IPS-15b (cell line): ENCODE results near the gene CCL4L2.
"Not testable (repeated sequence)": the region's sequence is repeated elsewhere in the genome, so short reads cannot be mapped to it uniquely, and the experiment has no call there.

Experiments
- H3K27me3 ChIP-seq: one replicate; pipeline ENCODE4 v1.6.1; 2013; ENCODE audit warnings: low read length; ENCODE audit not compliant: control insufficient read depth, insufficient read depth
- H3K36me3 ChIP-seq: one replicate; pipeline ENCODE4 v1.6.1; 2013; ENCODE audit warnings: low read length; ENCODE audit not compliant: control insufficient read depth, insufficient read depth
- H3K4me1 ChIP-seq: one replicate; pipeline ENCODE4 v1.6.1; 2013; ENCODE audit warnings: mild to moderate bottlenecking, low read length; ENCODE audit not compliant: control insufficient read depth, insufficient read depth
- H3K4me3 ChIP-seq: one replicate; pipeline ENCODE4 v1.5.1; 2013; ENCODE audit warnings: low read depth, low read length
- H3K9ac ChIP-seq: one replicate; pipeline ENCODE4 v1.6.1; 2013; ENCODE audit warnings: low read depth, mild to moderate bottlenecking, low read length
- H3K9me3 ChIP-seq: one replicate; pipeline ENCODE4 v1.6.1; 2013; ENCODE audit warnings: mild to moderate bottlenecking, low read length; ENCODE audit not compliant: control insufficient read depth, insufficient read depth

Gene CCL4L2

DNA sequence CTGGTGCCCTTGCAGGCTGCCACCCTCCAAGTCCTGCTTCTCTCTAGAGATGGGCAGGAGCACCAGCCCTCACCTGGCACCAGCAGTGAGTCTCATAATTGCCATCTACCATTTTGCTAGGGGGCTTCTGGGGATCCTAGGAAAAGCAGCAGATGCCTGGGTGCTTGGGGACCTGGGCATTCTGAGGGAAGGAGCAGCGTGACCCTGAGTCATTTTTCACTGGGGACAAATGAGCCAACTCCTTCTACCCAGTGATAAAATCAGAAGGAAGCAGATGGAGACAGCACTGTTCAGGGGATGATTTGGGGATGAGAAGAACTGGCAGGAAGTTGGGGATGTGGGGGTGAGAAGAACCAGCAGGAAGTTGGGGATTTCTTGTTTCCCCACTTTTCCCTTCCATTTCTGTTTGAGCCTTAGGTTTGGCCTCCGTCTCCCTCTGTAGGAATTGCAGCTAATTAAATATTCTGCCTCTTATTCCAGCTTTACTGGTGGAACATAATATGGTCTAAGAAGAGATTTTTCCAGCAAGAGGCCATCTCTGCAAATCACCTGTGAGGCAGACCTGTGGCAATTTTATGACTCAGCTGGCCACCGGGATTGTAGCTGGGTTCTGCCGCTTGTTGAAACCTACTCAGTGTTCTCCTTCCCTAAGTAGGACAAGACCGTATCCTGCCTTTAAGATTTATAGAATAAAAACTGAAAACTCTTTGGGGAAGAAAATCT is 22.8 kb upstream of the CCL4L2 start:
- H3K4me3 ChIP-seq, H3K27me3 ChIP-seq, H3K9ac ChIP-seq, H3K9me3 ChIP-seq, H3K4me1 ChIP-seq, H3K36me3 ChIP-seq: not testable (repeated sequence)

DNA sequence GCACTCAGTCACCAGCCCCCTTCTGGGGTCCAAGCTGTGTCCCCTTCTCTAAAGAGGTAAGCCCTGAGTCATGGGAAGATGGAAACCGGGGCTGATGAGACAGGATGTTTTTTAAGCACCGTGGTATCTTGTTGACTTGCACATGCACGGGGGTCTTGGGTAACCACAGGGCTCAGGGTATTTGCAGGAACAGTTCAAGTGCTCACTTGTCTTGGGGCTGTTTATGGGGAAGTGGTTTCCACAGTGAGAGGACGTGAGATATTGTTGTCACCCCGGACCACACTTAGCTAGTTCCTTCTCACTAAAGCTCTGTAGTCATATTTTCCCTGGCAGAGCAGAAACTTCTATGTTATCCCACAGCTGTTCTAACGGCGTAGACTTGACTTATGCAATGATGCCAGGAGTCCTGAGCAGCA is 22.0 kb upstream of the CCL4L2 start:
- Histone ChIP-seq H3K27me3 (no peaks in the 10 kb centered on the region), H3K9ac (no peak overlapping the region), H3K36me3 (no peaks in the 10 kb centered on the region), H3K4me3 (no peak overlapping the region), H3K4me1 (peaks cover 4% of the 10 kb centered on the region), H3K9me3 (no peaks in the 10 kb centered on the region)

DNA sequence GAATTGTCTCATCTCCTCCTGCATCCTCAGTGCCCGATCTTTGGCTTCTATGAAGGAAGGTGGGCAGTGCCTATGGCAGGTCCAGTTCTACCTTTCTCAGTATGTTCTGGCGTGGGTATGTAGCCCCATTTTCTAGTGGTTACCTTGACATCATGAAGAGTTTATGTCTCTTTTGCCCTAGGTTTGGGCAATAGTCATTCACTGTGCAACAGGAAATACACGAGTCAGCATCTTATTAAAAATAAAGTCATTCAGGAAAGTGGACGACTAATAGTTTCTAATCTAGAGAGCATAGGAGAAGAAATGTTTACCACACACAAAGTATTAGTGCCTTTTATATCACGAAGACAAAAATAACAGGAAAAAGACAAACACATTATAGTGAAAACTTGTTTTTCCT is 20.9 kb upstream of the CCL4L2 start:
- H3K4me3 ChIP-seq, H3K36me3 ChIP-seq, H3K9me3 ChIP-seq, H3K4me1 ChIP-seq, H3K27me3 ChIP-seq, H3K9ac ChIP-seq: not testable (repeated sequence)

DNA sequence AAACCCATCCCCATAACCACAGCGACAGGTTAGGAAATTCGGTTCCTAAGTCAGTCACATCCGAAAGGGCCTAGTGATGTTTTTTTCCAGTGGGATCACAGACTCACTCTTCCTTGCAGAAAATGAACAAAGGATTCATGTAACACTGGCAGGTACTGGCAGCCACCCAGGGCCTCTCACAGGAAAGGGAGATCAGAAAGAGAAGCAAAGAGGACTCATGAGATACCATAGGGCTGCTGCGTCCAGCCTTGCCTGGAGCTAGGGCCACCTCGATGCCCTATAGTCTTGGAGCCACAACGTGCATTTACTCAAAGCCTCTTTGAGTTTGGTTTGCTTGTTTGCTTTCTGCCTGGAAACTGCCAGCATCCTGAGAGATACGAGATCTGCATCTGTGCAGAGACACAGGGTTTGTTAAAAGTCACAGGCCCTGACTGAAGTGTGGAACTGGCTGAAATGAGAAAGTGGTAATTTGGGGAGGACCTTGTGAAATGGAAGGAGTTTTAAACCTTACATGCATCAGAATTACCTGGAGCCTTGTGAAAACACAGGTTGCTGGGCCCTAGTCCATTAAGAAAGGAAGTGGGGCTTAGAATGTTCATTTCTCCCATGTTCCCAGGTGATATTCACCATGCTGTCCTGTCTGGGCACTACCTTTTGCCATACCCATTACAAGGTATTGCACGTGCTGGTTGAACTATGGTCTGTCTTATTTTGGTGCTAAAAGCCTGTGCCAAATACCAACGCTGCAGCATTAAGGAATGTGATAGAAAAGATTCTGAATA is 20.1 kb upstream of the CCL4L2 start:
- not testable (repeated sequence) for H3K36me3 ChIP-seq, H3K9ac ChIP-seq, H3K4me3 ChIP-seq, H3K9me3 ChIP-seq, H3K4me1 ChIP-seq, H3K27me3 ChIP-seq

DNA sequence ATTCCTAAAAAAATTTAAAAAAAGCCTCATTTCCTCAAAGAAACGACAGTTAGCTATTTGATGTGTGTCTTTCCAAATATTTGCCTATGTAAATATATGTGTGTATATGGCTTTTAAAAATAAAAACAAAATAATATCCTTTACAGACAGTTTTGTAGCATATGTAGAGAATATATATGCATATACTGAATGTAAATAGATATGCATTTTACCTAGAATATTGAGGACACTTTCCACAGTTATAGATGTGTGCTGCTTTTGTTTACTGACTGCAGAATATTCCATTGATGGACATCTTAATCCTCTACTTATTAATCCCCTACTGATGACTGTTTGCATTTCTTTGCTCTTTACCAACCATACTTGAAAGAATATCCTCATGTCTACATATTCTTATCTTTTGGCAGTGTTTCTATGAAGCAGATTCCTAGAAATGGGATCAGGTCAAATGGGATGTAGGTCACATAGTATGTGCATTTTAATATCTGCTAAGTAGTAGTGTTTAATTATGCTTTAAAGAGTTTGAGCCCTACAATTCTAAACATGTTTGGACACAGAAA is 17.6 kb upstream of the CCL4L2 start:
- no peak overlapping the region for H3K4me3 ChIP-seq
- H3K9ac ChIP-seq = no peak overlapping the region
- H3K4me1 ChIP-seq = peaks cover 4% of the 10 kb centered on the region
- H3K9me3 ChIP-seq = no peaks in the 10 kb centered on the region
- no peaks in the 10 kb centered on the region for H3K36me3 ChIP-seq
- H3K27me3 ChIP-seq = peaks cover 4% of the 10 kb centered on the region

DNA sequence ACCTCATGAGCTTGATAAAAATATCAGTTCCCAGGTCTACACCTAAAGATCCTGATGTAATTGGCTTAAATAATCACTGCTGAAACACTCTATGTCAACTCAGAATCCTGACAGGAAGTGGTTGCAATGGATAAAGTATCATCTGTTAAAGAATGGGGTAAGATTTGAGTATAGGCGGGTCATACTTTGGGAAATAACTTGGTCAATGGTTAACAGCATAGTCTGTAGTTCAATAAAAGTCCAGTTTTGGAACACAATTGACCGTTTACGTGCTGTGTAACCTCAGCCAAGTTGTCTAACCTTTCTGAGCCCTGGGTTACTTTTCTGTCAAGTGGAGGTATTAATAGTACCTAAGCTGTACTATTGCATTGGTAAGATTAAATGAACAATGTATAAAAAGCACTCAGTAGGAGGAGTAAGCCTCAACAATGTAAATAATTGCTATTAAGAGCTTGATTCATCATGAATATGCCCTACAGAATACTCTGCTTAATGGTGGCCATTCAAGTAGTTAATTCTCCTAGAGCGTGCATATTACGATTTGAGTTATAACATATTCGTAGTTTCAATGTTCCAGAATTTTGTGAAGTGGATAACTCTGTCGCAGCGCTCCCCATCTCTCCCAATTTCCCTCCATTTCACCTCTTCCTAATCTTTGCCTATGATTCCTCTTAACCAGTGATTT is 16.6 kb upstream of the CCL4L2 start:
- not testable (repeated sequence) for H3K4me3 ChIP-seq, H3K9ac ChIP-seq, H3K27me3 ChIP-seq, H3K36me3 ChIP-seq, H3K4me1 ChIP-seq, H3K9me3 ChIP-seq

DNA sequence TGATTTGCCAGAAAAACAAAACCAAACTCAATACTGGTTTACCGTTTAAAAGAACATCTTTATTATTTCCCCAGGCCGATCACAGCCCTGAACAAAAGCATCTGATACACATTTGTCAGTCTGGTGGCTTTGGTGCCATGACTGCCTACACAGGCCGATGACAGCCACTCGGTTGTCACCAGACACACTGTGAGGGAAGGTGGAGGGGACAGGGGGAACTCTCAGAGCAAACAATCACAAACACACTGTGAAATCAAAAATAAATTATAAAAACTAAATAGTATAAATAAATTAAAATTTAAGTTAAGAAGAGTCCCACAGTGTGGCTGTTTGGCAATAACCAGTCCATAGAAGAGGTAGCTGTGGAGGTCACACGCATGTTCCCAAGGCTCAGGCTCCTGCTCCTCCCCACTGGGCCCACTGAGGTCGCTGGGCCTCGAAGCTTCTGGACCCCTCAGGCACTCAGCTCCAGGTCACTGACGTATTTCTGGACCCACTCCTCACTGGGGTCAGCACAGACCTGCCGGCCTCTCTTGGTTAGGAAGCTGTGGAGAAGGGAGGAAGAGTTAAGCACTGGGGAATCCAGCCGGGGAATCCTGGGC is 15.9 kb upstream of the CCL4L2 start:
- not testable (repeated sequence) for H3K9me3 ChIP-seq, H3K9ac ChIP-seq, H3K36me3 ChIP-seq, H3K4me1 ChIP-seq, H3K27me3 ChIP-seq, H3K4me3 ChIP-seq

DNA sequence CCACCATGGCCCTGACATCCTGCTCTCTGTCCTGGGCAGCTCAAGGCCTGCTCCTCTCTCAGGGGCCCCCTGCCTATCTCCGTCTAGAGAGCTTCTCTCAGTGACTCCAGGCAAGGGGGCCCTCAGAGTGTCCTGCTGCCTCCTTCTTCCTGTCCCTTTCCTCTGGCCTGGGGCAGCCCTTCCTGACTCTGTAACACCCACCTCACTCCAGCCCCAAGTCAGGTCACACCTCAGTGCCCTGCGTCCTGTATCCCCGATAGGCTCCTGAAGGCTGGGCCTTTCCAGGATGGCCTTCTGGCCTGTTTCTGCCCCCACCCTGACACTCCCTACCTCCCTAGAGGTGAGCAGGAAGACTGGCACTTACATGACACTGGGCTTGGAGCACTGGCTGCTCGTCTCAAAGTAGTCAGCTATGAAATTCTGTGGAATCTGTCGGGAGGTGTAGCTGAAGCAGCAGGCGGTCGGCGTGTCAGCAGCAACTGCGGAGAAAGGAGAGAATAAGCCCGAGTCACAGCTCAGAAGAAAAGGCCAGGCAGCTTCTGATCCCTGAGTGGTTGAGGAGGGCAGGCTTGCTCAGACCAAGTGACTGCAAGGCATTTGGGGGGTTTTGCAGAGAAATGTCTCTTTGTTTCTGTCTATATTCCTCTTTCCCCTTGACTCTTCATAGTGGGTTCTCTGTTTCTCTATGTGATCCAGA is 15.3 kb upstream of the CCL4L2 start:
- Histone ChIP-seq H3K4me3 (no peak overlapping the region), H3K9me3 (no peaks in the 10 kb centered on the region), H3K36me3 (no peaks in the 10 kb centered on the region), H3K4me1 (peaks cover 4% of the 10 kb centered on the region), H3K9ac (no peak overlapping the region), H3K27me3 (peaks cover 4% of the 10 kb centered on the region)

DNA sequence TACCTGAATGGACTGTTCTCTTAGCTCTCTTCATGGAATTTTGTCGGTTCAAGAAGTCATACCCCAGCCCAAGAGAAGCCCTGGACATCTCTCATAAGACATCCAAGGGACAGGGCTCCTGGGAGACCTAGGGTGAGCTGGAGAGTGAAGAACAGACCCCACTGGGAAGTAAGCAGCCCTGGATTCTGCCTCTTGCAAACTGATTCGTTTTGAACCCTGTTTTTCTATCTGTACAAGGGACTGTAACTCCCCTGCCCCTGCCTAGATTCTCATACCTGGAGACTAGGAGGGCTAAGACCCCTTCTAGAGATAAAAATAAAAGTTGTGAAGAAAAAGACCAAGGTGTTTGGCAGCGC is 14.8 kb upstream of the CCL4L2 start:
- Histone ChIP-seq H3K36me3 (no peaks in the 10 kb centered on the region), H3K9ac (no peak overlapping the region), H3K9me3 (no peaks in the 10 kb centered on the region), H3K27me3 (peaks cover 4% of the 10 kb centered on the region), H3K4me1 (peaks cover 4% of the 10 kb centered on the region), H3K4me3 (no peak overlapping the region)

DNA sequence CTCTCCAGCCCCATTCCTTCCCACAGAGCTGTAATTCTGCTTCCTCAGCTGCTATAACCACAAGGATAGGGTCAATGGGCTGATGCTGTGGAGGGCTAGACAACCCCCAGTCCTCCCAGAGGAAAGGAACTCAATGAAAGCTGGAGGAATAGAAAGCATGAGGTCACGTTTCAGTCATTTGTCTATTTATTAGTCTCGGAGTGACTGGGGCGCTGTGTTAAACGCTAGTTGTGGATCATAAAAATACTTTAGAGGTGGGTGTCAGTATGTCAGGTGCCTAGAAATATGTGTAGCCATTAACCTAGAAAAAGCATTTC is 13.5 kb upstream of the CCL4L2 start:
- Histone ChIP-seq H3K4me3 (no peak overlapping the region), H3K27me3 (peaks cover 4% of the 10 kb centered on the region), H3K9ac (no peak overlapping the region), H3K9me3 (no peaks in the 10 kb centered on the region), H3K4me1 (peaks cover 4% of the 10 kb centered on the region), H3K36me3 (no peaks in the 10 kb centered on the region)

DNA sequence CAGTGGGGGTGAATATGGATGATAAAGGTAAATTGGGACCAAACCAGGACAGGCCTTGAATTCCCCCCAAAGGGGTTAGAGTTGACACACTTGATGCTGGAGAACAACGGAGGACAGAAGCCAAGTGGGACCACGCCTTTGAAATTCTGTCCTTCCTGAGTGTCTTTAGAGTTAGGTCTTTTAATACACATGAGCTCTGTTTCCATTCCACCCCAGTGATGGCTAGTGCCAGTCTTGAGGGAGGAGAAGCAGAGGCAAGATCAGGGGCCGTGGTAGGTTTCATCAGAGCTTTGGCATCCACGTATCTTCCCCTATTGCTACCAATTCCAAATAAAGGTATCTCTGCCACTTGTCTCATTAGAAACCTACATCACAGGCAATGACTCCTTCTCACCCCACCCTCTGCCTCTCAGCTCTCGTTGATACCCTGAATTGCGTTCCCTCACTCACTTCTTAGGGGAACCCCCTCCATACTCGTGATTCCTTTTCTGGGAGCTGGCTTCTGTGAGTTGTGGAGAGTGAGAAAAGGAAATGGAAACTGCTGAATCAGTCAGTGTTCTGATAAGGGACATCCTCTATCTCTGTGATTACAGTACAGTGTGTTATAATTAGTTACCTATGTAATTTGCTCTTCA is 11.9 kb upstream of the CCL4L2 start:
- no peak overlapping the region for H3K4me3 ChIP-seq
- no peaks in the 10 kb centered on the region for H3K36me3 ChIP-seq
- H3K27me3 ChIP-seq = peaks cover 4% of the 10 kb centered on the region
- peaks cover 3% of the 10 kb centered on the region for H3K4me1 ChIP-seq
- no peak overlapping the region for H3K9ac ChIP-seq
- H3K9me3 ChIP-seq = no peaks in the 10 kb centered on the region
